Ishikawa (cell line): ENCODE results near the gene SEPTIN5.

Source experiments
- CEBPB ChIP-seq: IDR thresholded peaks from 2 replicates; pipeline ENCODE4 v1.6.1; 2012
- CREB1 ChIP-seq: IDR thresholded peaks from 2 replicates; pipeline ENCODE4 v1.6.1; 2012; ENCODE audit warnings: low read depth
- EGR1 ChIP-seq: IDR thresholded peaks from 2 replicates; pipeline ENCODE4 v1.6.1; 2012
- EP300 ChIP-seq: IDR thresholded peaks from 2 replicates; pipeline ENCODE4 v1.6.1; 2012; ENCODE audit warnings: borderline replicate concordance
- FOXM1 ChIP-seq: IDR thresholded peaks from 2 replicates; pipeline ENCODE4 v1.6.1; 2012; ENCODE audit warnings: low read depth, borderline replicate concordance
- MAX ChIP-seq: IDR thresholded peaks from 2 replicates; pipeline ENCODE4 v1.6.1; 2012
- NFIC ChIP-seq: IDR thresholded peaks from 2 replicates; pipeline ENCODE4 v1.6.1; 2012
- RAD21 ChIP-seq: IDR thresholded peaks from 2 replicates; pipeline ENCODE4 v1.6.1; 2012; ENCODE audit warnings: low read depth
- REST ChIP-seq: IDR thresholded peaks from 2 replicates; pipeline ENCODE4 v1.6.1; 2012; ENCODE audit warnings: low read depth, mild to moderate bottlenecking
- TAF1 ChIP-seq: IDR thresholded peaks from 2 replicates; pipeline ENCODE4 v1.6.1; 2012; ENCODE audit warnings: low read depth, mild to moderate bottlenecking
- TCF12 ChIP-seq: IDR thresholded peaks from 2 replicates; pipeline ENCODE4 v1.6.1; 2012; ENCODE audit warnings: low read depth
- TEAD4 ChIP-seq: IDR thresholded peaks from 2 replicates; pipeline ENCODE4 v1.6.1; 2012
- USF1 ChIP-seq: IDR thresholded peaks from 2 replicates; pipeline ENCODE4 v1.6.1; 2012
- YY1 ChIP-seq: IDR thresholded peaks from 2 replicates; pipeline ENCODE4 v1.6.1; 2012; ENCODE audit warnings: low read depth
- ZBTB7A ChIP-seq: IDR thresholded peaks from 2 replicates; pipeline ENCODE4 v1.6.1; 2012; ENCODE audit warnings: low read depth

SEPTIN5 gene

GRCh38 chr22:19714312-19715187 lies at the start of gene SEPTIN5:
Gene SEPTIN5, plus strand, starts transcription at chr22:19714503. Its CDS starts 86 bp downstream, at chr22:19714589.
- TF ChIP-seq MAX (no peak; the same call in 1 of the 2 replicates), ZBTB7A (peak; percentile 81; the same call in 1 of the 2 replicates), REST (no peak), CREB1 (no peak)

- TF ChIP-seq CREB1: no peak
- no peak for TF ChIP-seq TCF12
- no peak for TF ChIP-seq MAX
- TF ChIP-seq EGR1: no peak
- no peak for TF ChIP-seq REST
- TF ChIP-seq YY1: no peak
- no peak for TF ChIP-seq NFIC
- TF ChIP-seq ZBTB7A: no peak
- TF ChIP-seq FOXM1: no peak
- no peak for TF ChIP-seq EP300
- TF ChIP-seq TAF1: no peak
- TF ChIP-seq USF1: no peak
- no peak for TF ChIP-seq RAD21
- TF ChIP-seq TEAD4: no peak
- TF ChIP-seq CEBPB: no peak
Measured at GRCh38 chr22:19664951-19665783, 49.1 kb upstream of the SEPTIN5 start.

GRCh38 chr22:19665784-19666672 lies 48.3 kb upstream of the SEPTIN5 start:
- peak; percentile 51 for TF ChIP-seq TEAD4
- TF ChIP-seq USF1: no peak
- TF ChIP-seq NFIC: no peak
- no peak for TF ChIP-seq REST
- TF ChIP-seq FOXM1: no peak
- no peak for TF ChIP-seq TAF1
